Mesendoderm (in vitro differentiated cells): ENCODE measurements around the gene NDRG2.

Source experiments
- DNase-seq: peaks from one replicate; pipeline ENCODE4 v3.0.0; 2013
- H2AK5ac ChIP-seq: 2 replicates; pipeline ENCODE4 v1.6.1; 2013; ENCODE audit warnings: low read length, inconsistent platforms
- H2BK120ac ChIP-seq: 2 replicates; pipeline ENCODE4 v1.6.1; 2013; ENCODE audit warnings: low read depth, mild to moderate bottlenecking, low read length, moderate library complexity, mixed read lengths
- H2BK15ac ChIP-seq: replicated peaks from 2 replicates; pipeline ENCODE4 v1.6.1; 2013; ENCODE audit warnings: low read depth, mild to moderate bottlenecking, moderate library complexity
- H2BK5ac ChIP-seq: 2 replicates; pipeline ENCODE4 v1.6.1; 2013; ENCODE audit warnings: low read length, inconsistent platforms
- H3K18ac ChIP-seq: 2 replicates; pipeline ENCODE4 v1.6.1; 2013; ENCODE audit warnings: mild to moderate bottlenecking, low read length, mixed read lengths
- H3K23ac ChIP-seq: one replicate; pipeline ENCODE4 v1.6.1; 2013; ENCODE audit warnings: low read length
- H3K27ac ChIP-seq: 2 replicates; pipeline ENCODE4 v1.5.1; 2013; ENCODE audit warnings: low read depth, mild to moderate bottlenecking, inconsistent platforms, low read length, moderate library complexity
- H3K27me3 ChIP-seq: 2 replicates; pipeline ENCODE4 v1.6.1; 2013; ENCODE audit warnings: low read length, control low read depth, mild to moderate bottlenecking, inconsistent platforms; ENCODE audit not compliant: insufficient read depth, poor library complexity
- H3K36me3 ChIP-seq: 2 replicates; pipeline ENCODE4 v1.6.1; 2013; ENCODE audit warnings: low read length, inconsistent platforms; ENCODE audit not compliant: control insufficient read depth, insufficient read depth
- H3K4ac ChIP-seq: one replicate; pipeline ENCODE4 v1.6.1; 2013; ENCODE audit warnings: low read depth, mild to moderate bottlenecking, low read length, moderate library complexity
- H3K4me1 ChIP-seq: 2 replicates; pipeline ENCODE4 v1.6.1; 2013; ENCODE audit warnings: low read depth, low read length, inconsistent platforms; ENCODE audit not compliant: control insufficient read depth
- H3K4me2 ChIP-seq: 2 replicates; pipeline ENCODE4 v1.6.1; 2013; ENCODE audit warnings: low read length
- H3K4me3 ChIP-seq: 2 replicates; pipeline ENCODE4 v1.5.1; 2013; ENCODE audit warnings: mild to moderate bottlenecking, low read length
- H3K56ac ChIP-seq: one replicate; pipeline ENCODE4 v1.6.1; 2013; ENCODE audit warnings: low read length
- H3K79me1 ChIP-seq: 2 replicates; pipeline ENCODE4 v1.6.1; 2013; ENCODE audit warnings: low read length, inconsistent platforms
- H3K79me2 ChIP-seq: 2 replicates; pipeline ENCODE4 v1.6.1; 2013; ENCODE audit warnings: mild to moderate bottlenecking, low read length; ENCODE audit not compliant: control insufficient read depth, insufficient read depth
- H3K9ac ChIP-seq: 2 replicates; pipeline ENCODE4 v1.6.1; 2013; ENCODE audit warnings: low read length, inconsistent platforms
- H4K5ac ChIP-seq: one replicate; pipeline ENCODE4 v1.6.1; 2013; ENCODE audit warnings: low read length
- H4K8ac ChIP-seq: one replicate; pipeline ENCODE4 v1.6.1; 2013; ENCODE audit warnings: low read depth, mild to moderate bottlenecking, control low read depth, low read length, moderate library complexity
- WGBS: extraction: QIAGEN DNeasy Blood & Tissue Kit; methylation state at CpG from one replicate; pipeline ENCODE4 v1.1.7; 2013; ENCODE audit warnings: low lambda C conversion rate, missing lambda C conversion rate; ENCODE audit not compliant: insufficient coverage; ENCODE audit errors: extremely low coverage; 5-methylcytosine and 5-hydroxymethylcytosine counted together

Gene NDRG2

GRCh38 chr14:21040370-21040925 is 15.6 kb upstream of the NDRG2 start:
- no peak overlapping the region for H2BK15ac ChIP-seq
- no peaks in the 10 kb centered on the region for H3K79me2 ChIP-seq
- H3K4ac ChIP-seq = no peak overlapping the region
- H3K18ac ChIP-seq = no peak overlapping the region
- no peak overlapping the region for H4K5ac ChIP-seq
- H3K4me3 ChIP-seq = no peak overlapping the region
- H3K56ac ChIP-seq = no peak overlapping the region
- no CpG with 5 or more reads among the region's 8 CpGs for WGBS
- no peak overlapping the region for H2AK5ac ChIP-seq
- H3K4me2 ChIP-seq = no peak overlapping the region
- no peaks in the 10 kb centered on the region for H3K27me3 ChIP-seq
- H3K79me1 ChIP-seq = no peaks in the 10 kb centered on the region
- peaks cover 5% of the 10 kb centered on the region for H3K4me1 ChIP-seq
- no peak for DNase-seq
- no peak overlapping the region for H3K23ac ChIP-seq
- H2BK5ac ChIP-seq = no peak overlapping the region
- no peaks in the 10 kb centered on the region for H3K36me3 ChIP-seq
- no peak overlapping the region for H2BK120ac ChIP-seq
- no peak overlapping the region for H3K9ac ChIP-seq
- H3K27ac ChIP-seq = no peak overlapping the region
- H4K8ac ChIP-seq = no peak overlapping the region

GRCh38 chr14:21039585-21040369 is 14.9 kb upstream of the NDRG2 start:
- Histone ChIP-seq H3K4ac (no peak overlapping the region), H3K27me3 (no peaks in the 10 kb centered on the region), H3K18ac (no peak overlapping the region), H3K56ac (peak overlapping the region; percentile 26), H4K8ac (no peak overlapping the region), H2BK120ac (no peak overlapping the region), H3K79me1 (no peaks in the 10 kb centered on the region), H3K79me2 (no peaks in the 10 kb centered on the region), H3K4me1 (peaks cover 5% of the 10 kb centered on the region), H3K9ac (no peak overlapping the region), H4K5ac (no peak overlapping the region), H3K4me2 (no peak overlapping the region), H3K27ac (no peak overlapping the region), H2BK5ac (no peak overlapping the region), H3K36me3 (no peaks in the 10 kb centered on the region), H2BK15ac (no peak overlapping the region), H3K4me3 (no peak overlapping the region), H3K23ac (no peak overlapping the region), H2AK5ac (no peak overlapping the region)
- peak; percentile 86 for DNase-seq
- WGBS = no CpG with 5 or more reads among the region's 8 CpGs

GRCh38 chr14:21038441-21039422 is 13.9 kb upstream of the NDRG2 start:
- H3K4ac ChIP-seq = no peak overlapping the region
- DNase-seq = peak; percentile 82
- H3K79me1 ChIP-seq = no peaks in the 10 kb centered on the region
- WGBS = no CpG with 5 or more reads among the region's 10 CpGs
- no peaks in the 10 kb centered on the region for H3K79me2 ChIP-seq
- H3K4me1 ChIP-seq = peaks cover 5% of the 10 kb centered on the region
- peak overlapping the region; percentile 34 for H3K56ac ChIP-seq
- H3K18ac ChIP-seq = no peak overlapping the region
- H3K4me2 ChIP-seq = no peak overlapping the region
- H2BK5ac ChIP-seq = no peak overlapping the region
- H3K9ac ChIP-seq = no peak overlapping the region
- H2AK5ac ChIP-seq = no peak overlapping the region
- H3K27ac ChIP-seq = no peak overlapping the region
- no peaks in the 10 kb centered on the region for H3K36me3 ChIP-seq
- H2BK15ac ChIP-seq = no peak overlapping the region
- H3K27me3 ChIP-seq = no peaks in the 10 kb centered on the region
- no peak overlapping the region for H3K4me3 ChIP-seq
- no peak overlapping the region for H2BK120ac ChIP-seq
- no peak overlapping the region for H3K23ac ChIP-seq
- no peak overlapping the region for H4K8ac ChIP-seq
- no peak overlapping the region for H4K5ac ChIP-seq

GRCh38 chr14:21037156-21037555 is 12.3 kb upstream of the NDRG2 start:
- Histone ChIP-seq H3K4me2 (no peak overlapping the region), H2AK5ac (no peak overlapping the region), H3K36me3 (no peaks in the 10 kb centered on the region), H3K27me3 (no peaks in the 10 kb centered on the region), H2BK120ac (no peak overlapping the region), H3K9ac (no peak overlapping the region), H3K4ac (no peak overlapping the region), H4K8ac (no peak overlapping the region), H3K23ac (no peak overlapping the region), H3K79me2 (no peaks in the 10 kb centered on the region), H3K79me1 (no peaks in the 10 kb centered on the region), H3K4me1 (peaks cover 5% of the 10 kb centered on the region), H2BK15ac (no peak overlapping the region), H3K4me3 (no peak overlapping the region), H3K56ac (no peak overlapping the region), H4K5ac (no peak overlapping the region), H2BK5ac (no peak overlapping the region), H3K18ac (no peak overlapping the region), H3K27ac (no peak overlapping the region)
- no peak for DNase-seq
- no CpG with 5 or more reads among the region's 3 CpGs for WGBS

- Histone ChIP-seq H3K18ac (no peak overlapping the region), H4K8ac (no peak overlapping the region), H3K56ac (no peak overlapping the region), H4K5ac (no peak overlapping the region), H3K27ac (no peak overlapping the region), H3K27me3 (no peaks in the 10 kb centered on the region), H3K9ac (no peak overlapping the region), H3K4me2 (no peak overlapping the region), H3K79me2 (no peaks in the 10 kb centered on the region), H3K79me1 (no peaks in the 10 kb centered on the region), H3K23ac (no peak overlapping the region), H2AK5ac (no peak overlapping the region), H2BK120ac (no peak overlapping the region), H3K4me3 (no peak overlapping the region), H3K36me3 (no peaks in the 10 kb centered on the region), H3K4me1 (peaks cover 5% of the 10 kb centered on the region), H2BK15ac (no peak overlapping the region), H3K4ac (no peak overlapping the region), H2BK5ac (no peak overlapping the region)
- no CpG with 5 or more reads among the region's 7 CpGs for WGBS
- no peak for DNase-seq
These were observed 11.9 kb upstream of the NDRG2 start for GRCh38 chr14:21036751-21037150.
